ENCODE data around the gene CDA.

Gene CDA

GRCh38 chr1:20552728-20553445 lies 36.0 kb upstream of the CDA start:
- no peaks in the 10 kb centered on the region for H3K36me3 Mint-ChIP-seq (ENCODE audit: low read depth)
- peaks cover 12% of the 10 kb centered on the region for H3K4me1 Mint-ChIP-seq
- H3K27ac Mint-ChIP-seq, result no peak overlapping the region
- H3K27me3 Mint-ChIP-seq (ENCODE audit: low read depth, poor library complexity), result peaks cover 46% of the 10 kb centered on the region
- peak; percentile 38 for DNase-seq
- peak overlapping the region; percentile 81 for H3K4me3 Mint-ChIP-seq
- no peaks in the 10 kb centered on the region for H3K9me3 Mint-ChIP-seq
- no peak for TF ChIP-seq CTCF (IDR thresholded peaks at IDR 0.05)

GRCh38 chr1:20555025-20555757 lies 33.7 kb upstream of the CDA start:
- no peaks in the 10 kb centered on the region for H3K36me3 Mint-ChIP-seq (ENCODE audit: low read depth)
- H3K4me1 Mint-ChIP-seq, result peaks cover 12% of the 10 kb centered on the region
- H3K27me3 Mint-ChIP-seq (ENCODE audit: low read depth, poor library complexity), result peaks cover 29% of the 10 kb centered on the region
- no peaks in the 10 kb centered on the region for H3K9me3 Mint-ChIP-seq
- no peak for DNase-seq
- no peak overlapping the region for H3K4me3 Mint-ChIP-seq
- no peak for TF ChIP-seq CTCF (IDR thresholded peaks at IDR 0.05)
- H3K27ac Mint-ChIP-seq, result no peak overlapping the region

- no peak overlapping the region for H3K27ac Mint-ChIP-seq
- H3K9me3 Mint-ChIP-seq, result no peaks in the 10 kb centered on the region
- peaks cover 25% of the 10 kb centered on the region for H3K27me3 Mint-ChIP-seq (ENCODE audit: low read depth, poor library complexity)
- H3K36me3 Mint-ChIP-seq (ENCODE audit: low read depth), result no peaks in the 10 kb centered on the region
- TF ChIP-seq CTCF (IDR thresholded peaks at IDR 0.05), result no peak
- peaks cover 12% of the 10 kb centered on the region for H3K4me1 Mint-ChIP-seq
- H3K4me3 Mint-ChIP-seq, result no peak overlapping the region
- no peak for DNase-seq
These were observed 33.2 kb upstream of the CDA start for GRCh38 chr1:20555758-20556120.

- TF ChIP-seq CTCF (IDR thresholded peaks at IDR 0.05), result no peak
- no peak for DNase-seq
- no peaks in the 10 kb centered on the region for H3K36me3 Mint-ChIP-seq (ENCODE audit: low read depth)
These were observed 30.7 kb upstream of the CDA start for GRCh38 chr1:20558191-20558590.

GRCh38 chr1:20560966-20561365 lies 27.9 kb upstream of the CDA start:
- Mint-ChIP-seq H3K27ac (no peak overlapping the region), H3K9me3 (no peaks in the 10 kb centered on the region), H3K36me3 (ENCODE audit: low read depth) (no peaks in the 10 kb centered on the region), H3K4me3 (no peak overlapping the region), H3K4me1 (no peaks in the 10 kb centered on the region), H3K27me3 (ENCODE audit: low read depth, poor library complexity) (peaks cover 29% of the 10 kb centered on the region)
- TF ChIP-seq CTCF (IDR thresholded peaks at IDR 0.05), result no peak
- DNase-seq, result no peak

More at GRCh38 chr1:20558191-20558590, 30.7 kb upstream of the CDA start:
- no peaks in the 10 kb centered on the region for H3K9me3 Mint-ChIP-seq
- peaks cover 5% of the 10 kb centered on the region for H3K27me3 Mint-ChIP-seq (ENCODE audit: low read depth, poor library complexity)
- H3K27ac Mint-ChIP-seq, result no peak overlapping the region
- no peak overlapping the region for H3K4me3 Mint-ChIP-seq
- H3K4me1 Mint-ChIP-seq, result peaks cover 6% of the 10 kb centered on the region
